H9 (cell line): ENCODE measurements around the gene ATP4A. TPM values are rescaled to one million over a fixed set of nuclear protein-coding genes. Genes with fewer than 3 reads are reported as not detected.

Experiments
- DNase-seq: peaks from one replicate; pipeline ENCODE4 v3.0.0-alpha.2; 2017
- H2AFZ ChIP-seq: one replicate; pipeline ENCODE4 v1.6.1; 2013; ENCODE audit warnings: mild to moderate bottlenecking, low read length, control low read depth, moderate library complexity
- H2AK5ac ChIP-seq: 2 replicates; pipeline ENCODE4 v1.6.1; 2013; ENCODE audit warnings: low read length, control low read depth, mixed read lengths; ENCODE audit not compliant: insufficient read length
- H2BK120ac ChIP-seq: one replicate; pipeline ENCODE4 v1.6.1; 2013; ENCODE audit warnings: low read depth, mild to moderate bottlenecking, low read length, control low read depth, inconsistent platforms; ENCODE audit not compliant: poor library complexity, severe bottlenecking
- H2BK12ac ChIP-seq: 2 replicates; pipeline ENCODE4 v1.6.1; 2013; ENCODE audit warnings: low read length, control low read depth, mixed read lengths, low read depth; ENCODE audit not compliant: insufficient read length
- H2BK15ac ChIP-seq: 2 replicates; pipeline ENCODE4 v1.6.1; 2013; ENCODE audit warnings: low read depth, low read length, control low read depth
- H2BK20ac ChIP-seq: one replicate; pipeline ENCODE4 v1.6.1; 2013; ENCODE audit warnings: low read depth, mild to moderate bottlenecking, low read length, control low read depth, inconsistent platforms; ENCODE audit not compliant: poor library complexity, severe bottlenecking
- H2BK5ac ChIP-seq: 2 replicates; pipeline ENCODE4 v1.6.1; 2013; ENCODE audit warnings: low read length, control low read depth, mixed read lengths; ENCODE audit not compliant: insufficient read length
- H3K14ac ChIP-seq: 2 replicates; pipeline ENCODE4 v1.6.1; 2013; ENCODE audit warnings: low read length, control low read depth; ENCODE audit not compliant: insufficient read depth
- H3K18ac ChIP-seq: 2 replicates; pipeline ENCODE4 v1.6.1; 2013; ENCODE audit warnings: low read depth, mild to moderate bottlenecking, mixed read lengths, low read length, control low read depth; ENCODE audit not compliant: insufficient read length
- H3K23ac ChIP-seq: 2 replicates; pipeline ENCODE4 v1.6.1; 2013; ENCODE audit warnings: low read length, control low read depth, mixed read lengths, low read depth; ENCODE audit not compliant: insufficient read length
- H3K23me2 ChIP-seq: 2 replicates; pipeline ENCODE4 v1.6.1; 2013; ENCODE audit warnings: low read depth, mild to moderate bottlenecking, mixed read lengths, low read length, control low read depth; ENCODE audit not compliant: insufficient read length, poor library complexity, severe bottlenecking
- H3K27ac ChIP-seq: 2 replicates; pipeline ENCODE4 v1.5.1; 2013; ENCODE audit warnings: low read length, control low read depth, mixed read lengths, low read depth; ENCODE audit not compliant: insufficient read length
- H3K27me3 ChIP-seq: 2 replicates; pipeline ENCODE4 v1.6.1; 2013; ENCODE audit warnings: low read length, control low read depth, inconsistent platforms; ENCODE audit not compliant: insufficient read depth
- H3K4ac ChIP-seq: 2 replicates; pipeline ENCODE4 v1.6.1; 2013; ENCODE audit warnings: low read depth, mild to moderate bottlenecking, control low read depth, inconsistent platforms, low read length, moderate library complexity
- H3K4me1 ChIP-seq: 2 replicates; pipeline ENCODE4 v1.6.1; 2013; ENCODE audit warnings: low read length, control low read depth, inconsistent platforms; ENCODE audit not compliant: insufficient read depth
- H3K4me2 ChIP-seq: 2 replicates; pipeline ENCODE4 v1.6.1; 2013; ENCODE audit warnings: low read length, control low read depth, mixed read lengths; ENCODE audit not compliant: insufficient read length, insufficient read depth
- H3K56ac ChIP-seq: 2 replicates; pipeline ENCODE4 v1.6.1; 2013; ENCODE audit warnings: low read depth, mild to moderate bottlenecking, mixed read lengths, low read length, control low read depth; ENCODE audit not compliant: insufficient read length
- H3K79me1 ChIP-seq: 2 replicates; pipeline ENCODE4 v1.6.1; 2013; ENCODE audit warnings: low read depth, mild to moderate bottlenecking, moderate library complexity, low read length, control low read depth, inconsistent platforms; ENCODE audit not compliant: insufficient read depth, poor library complexity, severe bottlenecking
- H3K79me2 ChIP-seq: 2 replicates; pipeline ENCODE4 v1.6.1; 2013; ENCODE audit warnings: low read length, control low read depth, inconsistent platforms; ENCODE audit not compliant: insufficient read depth
- H3K9ac ChIP-seq: 2 replicates; pipeline ENCODE4 v1.6.1; 2013; ENCODE audit warnings: low read length, control low read depth, mixed read lengths; ENCODE audit not compliant: insufficient read length; ENCODE audit errors: extremely low read depth
- H3K9me3 ChIP-seq: one replicate; pipeline ENCODE4 v1.6.1; 2013; ENCODE audit warnings: low read depth, low read length, inconsistent platforms; ENCODE audit not compliant: control insufficient read depth
- H3T11ph ChIP-seq: one replicate; pipeline ENCODE4 v1.6.1; 2013; ENCODE audit warnings: mild to moderate bottlenecking, low read length, control low read depth, inconsistent platforms
- H4K20me1 ChIP-seq: one replicate; pipeline ENCODE4 v1.6.1; 2013; ENCODE audit not compliant: control insufficient read depth, insufficient read length, insufficient read depth
- H4K5ac ChIP-seq: 2 replicates; pipeline ENCODE4 v1.6.1; 2013; ENCODE audit warnings: low read depth, mild to moderate bottlenecking, mixed read lengths, low read length, control low read depth; ENCODE audit not compliant: insufficient read length
- H4K8ac ChIP-seq: replicated peaks from 2 replicates; pipeline ENCODE4 v1.6.1; 2013; ENCODE audit warnings: low read length, control low read depth, mixed read lengths, low read depth; ENCODE audit not compliant: insufficient read length
- H4K91ac ChIP-seq: 2 replicates; pipeline ENCODE4 v1.6.1; 2013; ENCODE audit warnings: low read depth, mild to moderate bottlenecking, moderate library complexity, mixed read lengths, low read length, control low read depth; ENCODE audit not compliant: insufficient read length
- H3K27ac Mint-ChIP-seq, 3 experiments: 2 replicates in 2 of 3; 3 replicates in 1 of 3; pipeline ENCODE4 v1.8.0; 2020 to 2021; ENCODE audit warnings: mixed read lengths in 3 of 3, mild to moderate bottlenecking in 1 of 3, moderate library complexity in 1 of 3
- H3K27me3 Mint-ChIP-seq: 2 replicates; pipeline ENCODE4 v1.8.0; 2021; ENCODE audit warnings: low read depth, mild to moderate bottlenecking, moderate library complexity, mixed read lengths
- H3K36me3 Mint-ChIP-seq, 3 experiments: 2 replicates in 2 of 3; 3 replicates in 1 of 3; pipeline ENCODE4 v1.8.0; 2020 to 2021; ENCODE audit warnings: low read depth in 3 of 3, mixed read lengths in 3 of 3; ENCODE audit not compliant: insufficient read depth in 1 of 3
- H3K4me1 Mint-ChIP-seq, 2 experiments: 2 replicates each; pipeline ENCODE4 v1.8.0; 2020; ENCODE audit warnings: mixed read lengths in 2 of 2
- H3K4me3 Mint-ChIP-seq, 2 experiments: 2 replicates in 1 of 2; 3 replicates in 1 of 2; pipeline ENCODE4 v1.8.0; 2020 to 2021; ENCODE audit warnings: mild to moderate bottlenecking in 2 of 2, mixed read lengths in 2 of 2, moderate library complexity in 1 of 2
- H3K9me3 Mint-ChIP-seq, 2 experiments: 2 replicates in 1 of 2; 3 replicates in 1 of 2; pipeline ENCODE4 v1.8.0; 2020; ENCODE audit warnings: mild to moderate bottlenecking in 2 of 2, mixed read lengths in 2 of 2, moderate library complexity in 1 of 2
- WGBS: extraction: QIAGEN DNeasy Blood & Tissue Kit; methylation state at CpG from one replicate; pipeline ENCODE4 v1.1.7; 2013; ENCODE audit warnings: missing lambda C conversion rate, low lambda C conversion rate, mixed read lengths; ENCODE audit not compliant: insufficient read length; ENCODE audit errors: extremely low coverage; 5-methylcytosine and 5-hydroxymethylcytosine counted together
- total RNA-seq: library from RNA; stranded (reverse); gene quantifications from 2 replicates; pipeline ENCODE4 v1.2.1, GENCODE V29; 2021
- TF ChIP-seq, protein P1 (sequence below): fragments of 200-600 bp; sonication (generic); conservative IDR thresholded peaks from 3 replicates; pipeline ENCODE4 v1.8.0; 2021; ENCODE audit warnings: antibody characterized with exemption, mild to moderate bottlenecking

The ATP4A gene
- total RNA-seq, 1 experiment from 2014 or later = 0.24 TPM

DNA sequence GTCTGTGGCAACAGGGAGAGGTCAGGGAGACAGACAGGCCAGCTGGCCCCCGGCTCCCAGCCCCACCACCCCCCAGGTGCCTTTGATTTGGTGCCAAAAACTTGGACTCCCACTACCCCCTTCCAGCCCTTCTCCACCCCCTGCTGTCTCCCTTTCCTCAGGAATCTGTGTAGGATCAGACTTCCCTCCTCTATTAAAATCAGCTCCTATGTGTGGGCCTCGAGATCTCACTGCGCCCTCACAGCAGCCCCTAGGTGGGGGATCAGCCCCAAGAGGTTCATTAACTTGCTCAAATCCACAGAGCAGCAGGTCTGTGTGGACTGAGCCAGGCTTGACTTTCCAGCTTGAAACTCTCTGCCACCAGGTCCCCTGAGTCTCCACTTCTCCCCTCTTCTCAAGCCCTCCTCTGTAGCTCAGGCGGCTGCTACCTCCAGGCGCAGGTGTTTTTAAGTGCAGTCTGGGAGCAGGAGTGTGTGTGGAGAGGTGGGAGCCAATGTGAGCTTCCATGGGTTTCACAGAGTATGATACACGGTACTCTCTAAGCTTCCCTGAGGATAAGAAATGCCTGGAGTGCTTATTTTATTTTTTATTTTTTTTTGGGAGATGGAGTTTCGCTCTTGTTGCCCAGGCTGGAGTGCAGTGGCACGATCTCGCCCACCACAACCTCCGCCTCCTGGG, 28.5 kb downstream of the ATP4A start:
- Histone ChIP-seq H4K5ac (no peak overlapping the region), H3T11ph (no peak overlapping the region), H3K27ac (no peak overlapping the region), H3K79me2 (no peaks in the 10 kb centered on the region), H3K4ac (no peak overlapping the region), H2BK5ac (no peak overlapping the region), H3K79me1 (no peaks in the 10 kb centered on the region), H4K20me1 (no peaks in the 10 kb centered on the region), H2AK5ac (no peak overlapping the region), H2BK120ac (no peak overlapping the region), H2BK12ac (no peak overlapping the region), H3K56ac (no peak overlapping the region), H4K8ac (no peak overlapping the region), H3K23ac (no peak overlapping the region), H3K18ac (no peak overlapping the region), H3K4me1 (0 out of 2 replicates have a peak, but pooled peaks cover 2% of the 10 kb centered on the region), H3K9ac (no peak overlapping the region), H3K9me3 (no peaks in the 10 kb centered on the region), H3K4me2 (no peak overlapping the region), H3K14ac (no peak overlapping the region), H4K91ac (no peak overlapping the region), H3K23me2 (no peaks in the 10 kb centered on the region), H2AFZ (no peak overlapping the region), H3K27me3 (no peaks in the 10 kb centered on the region), H2BK20ac (no peak overlapping the region), H2BK15ac (no peak overlapping the region)
- Mint-ChIP-seq H3K9me3 (no peaks in the 10 kb centered on the region), H3K27ac (0 out of 7 replicates have a peak overlapping the region, but pooled peaks of 1 of the 3 experiments have one; percentile 40), H3K36me3 (no peaks in the 10 kb centered on the region; a peak in 3 of 7 replicates), H3K4me1 (peaks cover 39 to 45% of the 10 kb centered on the region in 2 experiments), H3K27me3 (peaks cover 34% of the 10 kb centered on the region), H3K4me3 (no peak overlapping the region; a peak in 1 of 5 replicates)
- TF ChIP-seq, protein P1, sequence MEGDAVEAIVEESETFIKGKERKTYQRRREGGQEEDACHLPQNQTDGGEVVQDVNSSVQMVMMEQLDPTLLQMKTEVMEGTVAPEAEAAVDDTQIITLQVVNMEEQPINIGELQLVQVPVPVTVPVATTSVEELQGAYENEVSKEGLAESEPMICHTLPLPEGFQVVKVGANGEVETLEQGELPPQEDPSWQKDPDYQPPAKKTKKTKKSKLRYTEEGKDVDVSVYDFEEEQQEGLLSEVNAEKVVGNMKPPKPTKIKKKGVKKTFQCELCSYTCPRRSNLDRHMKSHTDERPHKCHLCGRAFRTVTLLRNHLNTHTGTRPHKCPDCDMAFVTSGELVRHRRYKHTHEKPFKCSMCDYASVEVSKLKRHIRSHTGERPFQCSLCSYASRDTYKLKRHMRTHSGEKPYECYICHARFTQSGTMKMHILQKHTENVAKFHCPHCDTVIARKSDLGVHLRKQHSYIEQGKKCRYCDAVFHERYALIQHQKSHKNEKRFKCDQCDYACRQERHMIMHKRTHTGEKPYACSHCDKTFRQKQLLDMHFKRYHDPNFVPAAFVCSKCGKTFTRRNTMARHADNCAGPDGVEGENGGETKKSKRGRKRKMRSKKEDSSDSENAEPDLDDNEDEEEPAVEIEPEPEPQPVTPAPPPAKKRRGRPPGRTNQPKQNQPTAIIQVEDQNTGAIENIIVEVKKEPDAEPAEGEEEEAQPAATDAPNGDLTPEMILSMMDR = no peak
- DNase-seq = no peak
- no CpG with 5 or more reads among the region's 10 CpGs for WGBS
